Neuronal stem cell (in vitro differentiated cells): ENCODE data around the gene CPEB1.
"Not testable (repeated sequence)": the region's sequence is repeated elsewhere in the genome, so short reads cannot be mapped to it uniquely, and the experiment has no call there.

Experiments used
- DNase-seq: peaks from one replicate; pipeline ENCODE4 v3.0.0-alpha.2; 2013; ENCODE audit warnings: low spot score
- H2AFZ ChIP-seq: one replicate; pipeline ENCODE4 v1.6.1; 2013; ENCODE audit warnings: mild to moderate bottlenecking, low read length, inconsistent platforms
- H2AK5ac ChIP-seq: 2 replicates; pipeline ENCODE4 v1.6.1; 2013; ENCODE audit warnings: low read depth, mild to moderate bottlenecking, inconsistent platforms, low read length, moderate library complexity, mixed read lengths
- H2BK120ac ChIP-seq: 2 replicates; pipeline ENCODE4 v1.6.1; 2013; ENCODE audit warnings: low read depth, mild to moderate bottlenecking, inconsistent platforms, low read length, moderate library complexity, mixed read lengths
- H2BK12ac ChIP-seq: one replicate; pipeline ENCODE4 v1.6.1; 2013; ENCODE audit warnings: low read length, inconsistent platforms
- H2BK15ac ChIP-seq: 2 replicates; pipeline ENCODE4 v1.6.1; 2013; ENCODE audit warnings: mild to moderate bottlenecking, low read length, inconsistent platforms, mixed read lengths
- H2BK5ac ChIP-seq: one replicate; pipeline ENCODE4 v1.6.1; 2013; ENCODE audit warnings: inconsistent platforms, mild to moderate bottlenecking, low read length, moderate library complexity
- H3K14ac ChIP-seq: one replicate; pipeline ENCODE4 v1.6.1; 2013; ENCODE audit warnings: low read length, inconsistent platforms
- H3K18ac ChIP-seq: 2 replicates; pipeline ENCODE4 v1.6.1; 2013; ENCODE audit warnings: low read length, inconsistent platforms
- H3K23ac ChIP-seq: 2 replicates; pipeline ENCODE4 v1.6.1; 2013; ENCODE audit warnings: low read depth, mild to moderate bottlenecking, mixed read lengths, low read length, inconsistent platforms; ENCODE audit not compliant: poor library complexity
- H3K27ac ChIP-seq: replicated peaks from 3 replicates; pipeline ENCODE4 v1.5.1; 2013; ENCODE audit warnings: low read length, inconsistent platforms
- H3K27me3 ChIP-seq, 3 experiments: 2 replicates each; pipeline ENCODE4 v1.6.1; 2013; ENCODE audit warnings: low read length in 3 of 3, mild to moderate bottlenecking in 2 of 3, inconsistent platforms in 1 of 3, low read depth in 1 of 3, mixed read lengths in 1 of 3, moderate library complexity in 1 of 3; ENCODE audit not compliant: control insufficient read depth in 3 of 3, insufficient read depth in 3 of 3
- H3K36me3 ChIP-seq, 2 donors: replicated peaks in 1 of 2; 2 replicates each; pipeline ENCODE4 v1.6.1; 2013; ENCODE audit warnings: low read length in 2 of 2; ENCODE audit not compliant: control insufficient read depth in 2 of 2, insufficient read depth in 2 of 2
- H3K4ac ChIP-seq: 2 replicates; pipeline ENCODE4 v1.6.1; 2013; ENCODE audit warnings: inconsistent platforms, mild to moderate bottlenecking, low read length, moderate library complexity
- H3K4me1 ChIP-seq, 2 donors: 1 replicate in 1 of 2; 2 replicates in 1 of 2; pipeline ENCODE4 v1.6.1; 2013; ENCODE audit warnings: low read length in 2 of 2, low read depth in 1 of 2; ENCODE audit not compliant: control insufficient read depth in 2 of 2, insufficient read depth in 1 of 2
- H3K4me2 ChIP-seq: one replicate; pipeline ENCODE4 v1.6.1; 2013; ENCODE audit warnings: mild to moderate bottlenecking, low read length, inconsistent platforms; ENCODE audit not compliant: insufficient read depth, poor library complexity, severe bottlenecking
- H3K4me3 ChIP-seq, 2 donors: 2 replicates each; pipeline ENCODE4 v1.5.1; 2013; ENCODE audit warnings: low read length in 2 of 2, mild to moderate bottlenecking in 2 of 2, inconsistent platforms in 1 of 2, moderate library complexity in 1 of 2
- H3K79me1 ChIP-seq: one replicate; pipeline ENCODE4 v1.6.1; 2013; ENCODE audit warnings: low read depth, mild to moderate bottlenecking, inconsistent platforms, low read length, moderate library complexity
- H3K9ac ChIP-seq: one replicate; pipeline ENCODE4 v1.6.1; 2013; ENCODE audit warnings: mild to moderate bottlenecking, low read depth, low read length, inconsistent platforms; ENCODE audit not compliant: poor library complexity
- H3K9me3 ChIP-seq, 2 donors: replicated peaks in 1 of 2; 2 replicates each; pipeline versions ENCODE3 to v1.6.1; 2013; ENCODE audit warnings: low read length in 2 of 2, mild to moderate bottlenecking in 2 of 2, inconsistent platforms in 1 of 2, low read depth in 1 of 2, mixed read lengths in 1 of 2, moderate library complexity in 1 of 2; ENCODE audit not compliant: control insufficient read depth in 2 of 2, insufficient read depth in 1 of 2
- H4K8ac ChIP-seq: one replicate; pipeline ENCODE4 v1.6.1; 2013; ENCODE audit warnings: low read depth, mild to moderate bottlenecking, inconsistent platforms, low read length, moderate library complexity
- H4K91ac ChIP-seq: one replicate; pipeline ENCODE4 v1.6.1; 2013; ENCODE audit warnings: low read length, low read depth, mild to moderate bottlenecking, inconsistent platforms; ENCODE audit not compliant: poor library complexity
- WGBS, 2 donors: extraction: QIAGEN DNeasy Blood & Tissue Kit; methylation state at CpG; one replicate each; pipeline ENCODE4 v1.1.7; 2013; ENCODE audit warnings: missing lambda C conversion rate in 2 of 2, mixed read lengths in 1 of 2; ENCODE audit not compliant: insufficient read length in 2 of 2, insufficient replicate concordance in 1 of 2; ENCODE audit errors: extremely low coverage in 2 of 2; 5-methylcytosine and 5-hydroxymethylcytosine counted together

Gene CPEB1

DNA sequence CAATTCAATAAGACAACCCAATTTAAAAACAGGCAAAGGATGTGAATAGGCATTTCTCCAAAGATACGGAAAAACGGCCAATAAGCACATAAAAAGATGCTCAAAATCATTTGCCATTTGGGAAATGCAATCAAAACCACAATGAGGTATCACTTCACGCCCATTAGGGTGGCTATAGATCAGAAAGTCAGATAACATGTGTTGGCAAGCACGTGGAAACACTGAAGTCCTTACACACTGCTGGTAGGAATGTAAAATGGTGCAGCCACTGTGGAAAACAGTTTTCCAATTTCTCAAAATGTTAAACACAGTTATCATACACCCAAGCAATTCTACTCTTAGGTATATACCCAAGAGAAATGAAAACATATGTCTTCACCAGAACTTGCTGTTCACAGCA, 146.4 kb downstream of the CPEB1 start:
- not testable (repeated sequence) for H3K27ac ChIP-seq, H3K4me2 ChIP-seq, H2AK5ac ChIP-seq, DNase-seq, H2BK120ac ChIP-seq, H3K36me3 ChIP-seq, H2BK15ac ChIP-seq, H3K79me1 ChIP-seq, H3K4me1 ChIP-seq, H3K9ac ChIP-seq, H3K4ac ChIP-seq, H3K27me3 ChIP-seq, H4K91ac ChIP-seq, H3K4me3 ChIP-seq, H3K23ac ChIP-seq, H3K9me3 ChIP-seq, H2AFZ ChIP-seq, H3K18ac ChIP-seq, H3K14ac ChIP-seq, H2BK5ac ChIP-seq, H2BK12ac ChIP-seq, H4K8ac ChIP-seq
- WGBS, 2 donors, result no CpG with 5 or more reads among the region's 4 CpGs

DNA sequence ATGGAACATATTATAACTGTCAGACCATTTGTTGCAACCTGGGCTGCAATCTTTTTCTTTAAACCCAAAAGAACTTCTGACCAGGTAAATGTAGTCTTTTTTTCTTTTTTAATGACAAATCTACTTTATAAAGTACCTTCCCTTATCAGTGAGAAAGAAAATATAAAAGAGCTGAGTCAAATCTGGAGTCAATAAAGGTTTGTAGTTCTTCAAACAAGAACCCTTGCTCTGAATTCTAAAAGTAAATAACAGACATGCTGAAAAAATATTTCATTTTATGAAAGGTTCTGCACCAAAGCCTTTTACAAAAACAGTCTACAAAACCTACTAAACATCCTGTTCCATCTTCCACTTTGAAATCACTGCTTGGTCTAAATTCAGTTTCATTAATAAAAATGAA, 149.2 kb downstream of the CPEB1 start:
- not testable (repeated sequence) for H3K4me3 ChIP-seq, H3K36me3 ChIP-seq, H2AFZ ChIP-seq, H4K91ac ChIP-seq, H3K4me1 ChIP-seq, H3K27me3 ChIP-seq, H3K4ac ChIP-seq, H3K14ac ChIP-seq, H2BK120ac ChIP-seq, H2BK5ac ChIP-seq, H3K9ac ChIP-seq, H3K79me1 ChIP-seq, H3K27ac ChIP-seq, H2AK5ac ChIP-seq, H4K8ac ChIP-seq, H3K23ac ChIP-seq, DNase-seq, H3K4me2 ChIP-seq, H2BK15ac ChIP-seq, H2BK12ac ChIP-seq, H3K18ac ChIP-seq, H3K9me3 ChIP-seq
